ENCODE data around the gene PTPRN2. TPM values are rescaled to one million over a fixed set of nuclear protein-coding genes. Genes with fewer than 3 reads are reported as not detected.

Gene PTPRN2
- total and polyA plus RNA-seq, 2 donors (not counting 3 experiments of a cell fraction or from before 2014, with no cell fraction given): 0.62 to 0.88 TPM

DNA sequence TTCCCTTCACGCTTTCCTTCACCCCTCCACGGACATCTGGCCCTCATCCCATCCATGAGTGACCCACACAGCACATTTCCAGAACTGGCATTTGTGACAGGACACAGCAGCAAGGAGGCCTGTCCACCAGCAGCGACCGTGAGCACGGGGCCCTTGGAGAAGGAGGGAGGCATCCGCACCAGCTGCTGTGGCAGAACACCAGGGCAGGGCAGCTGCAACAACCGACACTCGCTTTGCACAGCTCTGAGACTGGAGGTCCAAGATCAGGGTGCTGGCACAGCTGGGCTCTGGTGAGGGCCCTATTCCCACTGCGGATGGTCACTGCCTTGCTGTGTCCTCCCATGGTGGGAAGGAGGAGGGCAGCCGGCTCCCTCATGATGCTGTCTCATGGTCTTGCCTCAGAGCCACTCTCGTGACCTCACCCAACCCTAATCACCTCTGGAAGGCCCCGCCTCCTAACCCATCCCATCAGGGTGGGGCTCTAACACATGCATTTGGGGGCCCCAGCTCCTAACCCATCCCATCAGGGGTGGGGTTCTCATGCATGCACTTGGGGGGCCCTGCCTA, 36.7 kb downstream of the PTPRN2 start:
- DNase-seq (ENCODE audit: low read depth, low spot score) (no peak), FAIRE-seq (no peak)
- BruUV-seq (replicated peaks): no TSS peak
- Histone ChIP-seq H3K27me3 (ENCODE audit: control insufficient read depth in 2 of 2, insufficient read depth in 2 of 2, low read length in 2 of 2) (no peaks in the 10 kb centered on the region), H3K4me2 (ENCODE audit: insufficient read depth, low read length) (no peak overlapping the region), H3K4me3 (replicated peaks in 1 of 3; ENCODE audit: insufficient read depth in 1 of 3, low read depth in 1 of 3, low read length in 3 of 3) (no peak overlapping the region), H3K4me1 (ENCODE audit: control insufficient read depth, extremely low read depth, insufficient read depth, low read length) (no peaks in the 10 kb centered on the region), H4K20me1 (replicated peaks; ENCODE audit: control insufficient read depth, extremely low read depth, insufficient read depth, low read length) (no peaks in the 10 kb centered on the region), H3K36me3 (ENCODE audit: control insufficient read depth in 2 of 2, extremely low read depth in 1 of 2, insufficient read depth in 2 of 2, low read length in 2 of 2) (no peaks in the 10 kb centered on the region), H3K9ac (replicated peaks; ENCODE audit: extremely low read depth, insufficient read depth, low read length) (no peak overlapping the region), H2AFZ (ENCODE audit: low read depth, low read length) (no peak overlapping the region), H3K79me2 (ENCODE audit: control insufficient read depth, insufficient read depth, low read length) (no peaks in the 10 kb centered on the region), H3K9me1 (replicated peaks; ENCODE audit: control insufficient read depth, extremely low read depth, insufficient read depth, low read length) (no peaks in the 10 kb centered on the region), H3K27ac (ENCODE audit: insufficient read depth, low read depth, low read length) (no peak overlapping the region), H3K9me3 (replicated peaks; ENCODE audit: control insufficient read depth, insufficient read depth, low read length) (no peaks in the 10 kb centered on the region)
- CTCF ChIA-PET: no interaction called here
- POLR2A ChIA-PET: no interaction called here
- dilution Hi-C loops (cut with MboI; ENCODE audit: extremely low pct_ligation_motif_present, low sequenced_read_pairs) (no loop called here), intact Hi-C loops (cut with micrococcal nuclease) (no loop called here)
- TF ChIP-seq EZH2 (IDR thresholded peaks at IDR 0.05; ENCODE audit: borderline replicate concordance, low read depth, low read length, severe bottlenecking): no peak
- TF ChIP-seq FOS (IDR thresholded peaks at IDR 0.05; ENCODE audit: borderline replicate concordance, insufficient read depth, low read length): no peak
- no peak for TF ChIP-seq JUN (IDR thresholded peaks at IDR 0.05; ENCODE audit: borderline replicate concordance, insufficient read depth, insufficient read length, low read depth)
- TF ChIP-seq, protein P1, sequence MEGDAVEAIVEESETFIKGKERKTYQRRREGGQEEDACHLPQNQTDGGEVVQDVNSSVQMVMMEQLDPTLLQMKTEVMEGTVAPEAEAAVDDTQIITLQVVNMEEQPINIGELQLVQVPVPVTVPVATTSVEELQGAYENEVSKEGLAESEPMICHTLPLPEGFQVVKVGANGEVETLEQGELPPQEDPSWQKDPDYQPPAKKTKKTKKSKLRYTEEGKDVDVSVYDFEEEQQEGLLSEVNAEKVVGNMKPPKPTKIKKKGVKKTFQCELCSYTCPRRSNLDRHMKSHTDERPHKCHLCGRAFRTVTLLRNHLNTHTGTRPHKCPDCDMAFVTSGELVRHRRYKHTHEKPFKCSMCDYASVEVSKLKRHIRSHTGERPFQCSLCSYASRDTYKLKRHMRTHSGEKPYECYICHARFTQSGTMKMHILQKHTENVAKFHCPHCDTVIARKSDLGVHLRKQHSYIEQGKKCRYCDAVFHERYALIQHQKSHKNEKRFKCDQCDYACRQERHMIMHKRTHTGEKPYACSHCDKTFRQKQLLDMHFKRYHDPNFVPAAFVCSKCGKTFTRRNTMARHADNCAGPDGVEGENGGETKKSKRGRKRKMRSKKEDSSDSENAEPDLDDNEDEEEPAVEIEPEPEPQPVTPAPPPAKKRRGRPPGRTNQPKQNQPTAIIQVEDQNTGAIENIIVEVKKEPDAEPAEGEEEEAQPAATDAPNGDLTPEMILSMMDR (IDR thresholded peaks at IDR 0.05; ENCODE audit: extremely low read depth in 1 of 2, insufficient read depth in 1 of 2, low read depth in 1 of 2, low read length in 2 of 2): no peak
- no peak for TF ChIP-seq POLR2AphosphoS5 (IDR thresholded peaks at IDR 0.05; ENCODE audit: insufficient read depth, low read depth, low read length)
- TF ChIP-seq GATA2 (IDR thresholded peaks at IDR 0.05; ENCODE audit: insufficient read depth, insufficient read length, low read depth, low read length): no peak
- no peak for TF ChIP-seq MYC (IDR thresholded peaks at IDR 0.05; ENCODE audit: low read depth, low read length)
- TF ChIP-seq MAX (IDR thresholded peaks at IDR 0.05; ENCODE audit: insufficient read depth, insufficient read length): no peak
- TF ChIP-seq POLR2A (IDR thresholded peaks at IDR 0.05; ENCODE audit: low read depth, low read length): no peak

All from endothelial cell of umbilical vein (primary cell).